RWPE1 (cell line): ENCODE measurements around the gene RANBP10.

Experiments used
- CTCF ChIA-PET: fragments of 350-600 bp; sonication (Branson Sonifier 250); formaldehyde crosslinking; extraction: SDS; loops from one replicate; lab custom pipeline; 2021; lab: Yijun Ruan, JAX
- POLR2A ChIA-PET: fragments of 400-600 bp; formaldehyde crosslinking; extraction: SDS; loops from one replicate; lab custom pipeline; 2020; ENCODE audit warnings: antibody characterized with exemption; ENCODE audit not compliant: low non-redundant PET; lab: Yijun Ruan, JAX
- DNase-seq: peaks from one replicate; pipeline ENCODE4 v3.0.0; 2012; ENCODE audit warnings: low spot score
- H3K27ac ChIP-seq: fragments of 450-650 bp; 2 replicates; pipeline ENCODE4 v1.5.1; 2017
- CTCF ChIP-seq: fragments of 450-650 bp; conservative IDR thresholded peaks from 2 replicates; pipeline ENCODE4 v1.5.1; 2017; ENCODE audit warnings: low read depth, mild to moderate bottlenecking

Gene RANBP10

GRCh38 chr16:67736858-67737257, 69.5 kb downstream of the RANBP10 start:
- H3K27ac ChIP-seq: no peak overlapping the region
- TF ChIP-seq CTCF: no peak
- ChIA-PET CTCF (no interaction called here), POLR2A (no interaction called here)
- no peak for DNase-seq

GRCh38 chr16:67734731-67735201, 71.6 kb downstream of the RANBP10 start:
- H3K27ac ChIP-seq: peak overlapping the region; percentile 25
- ChIA-PET POLR2A (no interaction called here), CTCF (no interaction called here)
- no peak for DNase-seq
- TF ChIP-seq CTCF: no peak

GRCh38 chr16:67733734-67734470, 72.5 kb downstream of the RANBP10 start:
- ChIA-PET POLR2A (no interaction called here), CTCF (no interaction called here)
- DNase-seq: no peak
- no peak for TF ChIP-seq CTCF
- H3K27ac ChIP-seq: no peak overlapping the region

GRCh38 chr16:67731753-67732095, 74.6 kb downstream of the RANBP10 start:
- no peak for TF ChIP-seq CTCF

GRCh38 chr16:67731071-67731752, 75.1 kb downstream of the RANBP10 start:
- CTCF ChIA-PET: interaction anchor here (0.7 to 0.9 kb wide), 2 partner anchors 41 to 142 kb away, joined by 3 read pairs; partner anchors contain the start of gene EDC4
- peak overlapping the region; percentile 4; the same call in 1 of the 2 replicates for H3K27ac ChIP-seq
- POLR2A ChIA-PET: no interaction called here
- TF ChIP-seq CTCF: no peak
- no peak for DNase-seq

More at GRCh38 chr16:67731753-67732095, 74.6 kb downstream of the RANBP10 start:
- POLR2A ChIA-PET: interaction anchor here (0.7 kb wide), 1 partner anchor 13 kb away, joined by 3 read pairs; no protein-coding TSS in a partner anchor
- CTCF ChIA-PET: interaction anchor here (0.7 kb wide), 1 partner anchor 211 kb away, joined by 3 read pairs; no protein-coding TSS in a partner anchor
- no peak for DNase-seq
- no peak overlapping the region for H3K27ac ChIP-seq

GRCh38 chr16:67730326-67730725, 76.0 kb downstream of the RANBP10 start:
- H3K27ac ChIP-seq: no peak overlapping the region; the same call in 1 of the 2 replicates
- no peak for TF ChIP-seq CTCF
- no peak for DNase-seq
- POLR2A ChIA-PET: no interaction called here
- CTCF ChIA-PET: interaction anchor here (0.9 kb wide), 1 partner anchor 42 kb away, joined by 3 read pairs; no protein-coding TSS in a partner anchor
